GM19240 (cell line): ENCODE data around the gene SH3RF3.

ENCODE experiments used
- DNase-seq: peaks from one replicate; pipeline ENCODE4 v3.0.0; 2011; ENCODE audit warnings: low spot score; ENCODE audit not compliant: insufficient read length

Gene SH3RF3

DNA sequence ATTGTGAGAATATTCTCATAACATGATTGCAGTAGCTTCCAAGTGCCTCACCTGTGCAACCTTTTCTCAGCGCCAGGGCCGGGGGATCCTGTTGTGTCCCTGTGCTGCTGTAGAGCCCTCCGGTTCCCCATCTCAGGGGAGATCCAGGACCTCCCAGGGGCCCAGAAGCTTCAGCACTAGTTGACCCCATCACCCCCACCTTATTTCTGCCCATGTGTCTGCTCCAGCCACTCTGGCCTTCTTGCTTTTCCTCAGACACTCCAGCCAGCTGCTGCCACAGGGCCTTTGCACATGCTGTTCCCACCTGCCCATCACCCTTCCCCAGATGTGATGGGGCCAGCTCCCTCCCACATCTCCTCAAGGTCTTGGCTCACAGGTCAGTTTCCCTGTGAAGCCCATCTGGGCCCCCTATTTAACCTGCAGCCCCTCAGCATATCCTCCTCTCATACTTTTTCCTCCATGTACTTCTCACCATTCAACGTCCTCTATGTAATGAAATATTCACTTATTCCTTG is 258.3 kb downstream of the SH3RF3 start:
- no peak for DNase-seq

GRCh38 chr2:109387778-109388469 is 258.9 kb downstream of the SH3RF3 start:
- no peak for DNase-seq

DNA sequence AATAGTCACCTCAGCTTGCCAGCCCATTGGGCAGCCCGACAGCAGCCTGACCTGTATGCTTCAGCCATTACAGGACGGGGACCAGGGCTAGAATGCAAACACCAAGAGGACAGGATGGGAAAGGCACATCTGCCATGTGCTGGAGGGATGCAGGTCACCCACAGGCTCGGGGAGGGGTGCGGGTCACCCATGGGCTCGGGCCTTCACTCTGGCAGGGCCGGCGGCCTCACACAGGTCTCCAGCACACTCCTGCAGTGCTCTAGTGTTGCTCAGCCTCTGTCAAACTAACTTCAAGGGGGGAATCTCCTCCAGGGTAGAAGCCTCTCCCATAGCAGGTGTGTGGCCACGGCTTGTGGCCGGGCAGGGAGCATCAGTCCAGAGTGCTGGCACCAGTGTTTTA is 262.2 kb downstream of the SH3RF3 start:
- DNase-seq: no peak

- no peak for DNase-seq
Measured at GRCh38 chr2:109392140-109392539, 263.1 kb downstream of the SH3RF3 start.

DNA sequence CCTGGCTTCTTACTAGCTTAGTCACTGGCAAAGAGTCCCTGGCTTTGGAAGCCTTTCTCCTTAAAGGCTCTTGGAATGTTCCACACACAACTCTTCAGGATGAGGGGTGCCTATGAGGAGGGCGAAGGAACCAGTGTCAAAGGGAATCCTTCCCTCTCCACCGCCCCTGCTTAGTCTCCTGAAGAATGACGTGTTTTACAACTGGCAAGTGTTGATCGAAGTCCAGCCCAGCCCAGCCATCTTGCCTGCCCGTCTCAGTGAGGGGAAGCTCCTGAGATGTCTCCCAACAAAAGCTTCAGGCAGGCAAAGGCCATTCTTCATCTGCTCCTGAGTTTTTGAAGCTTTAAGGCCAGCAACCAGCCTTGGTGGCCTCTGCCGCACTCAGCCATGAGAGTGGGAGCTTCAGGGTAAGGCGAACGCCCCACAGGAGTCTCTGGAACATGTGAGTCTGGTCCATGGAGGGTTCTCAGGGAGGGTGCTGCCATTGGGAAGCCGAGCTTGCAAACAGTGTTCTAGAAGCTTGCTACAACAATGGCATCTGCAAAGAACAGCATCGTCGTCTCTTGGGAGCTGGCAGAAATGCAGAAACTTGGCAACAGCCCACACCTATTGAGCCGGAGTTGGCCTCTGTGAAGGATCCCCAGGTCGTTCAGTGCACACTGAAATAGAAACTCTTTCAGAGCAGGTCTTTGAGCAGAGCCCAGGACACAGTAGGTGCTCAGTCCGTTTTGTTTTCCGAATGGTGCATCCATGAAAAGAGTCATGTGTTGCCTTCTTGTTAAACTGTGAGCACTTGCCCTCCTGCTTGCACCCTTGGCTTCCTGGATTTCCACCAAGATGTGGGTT is 264.0 kb downstream of the SH3RF3 start:
- DNase-seq: no peak

DNA sequence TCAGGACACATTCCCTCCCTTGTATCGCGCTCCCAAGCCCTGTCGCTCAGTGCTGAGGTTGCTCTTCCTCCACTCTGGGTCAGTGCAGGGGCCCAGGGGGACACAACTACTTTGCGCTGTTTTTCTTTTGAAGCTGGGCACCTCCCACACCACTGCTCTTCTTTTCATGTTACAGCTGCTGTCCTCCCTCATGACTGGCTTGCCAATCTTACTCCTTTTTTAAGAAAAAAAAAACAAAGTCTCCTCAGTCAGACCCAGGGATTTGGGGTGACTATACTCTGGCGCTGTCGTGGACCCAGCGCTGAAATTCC is 264.6 kb downstream of the SH3RF3 start:
- no peak for DNase-seq

GRCh38 chr2:109395494-109396201 is 266.6 kb downstream of the SH3RF3 start:
- DNase-seq: no peak

DNA sequence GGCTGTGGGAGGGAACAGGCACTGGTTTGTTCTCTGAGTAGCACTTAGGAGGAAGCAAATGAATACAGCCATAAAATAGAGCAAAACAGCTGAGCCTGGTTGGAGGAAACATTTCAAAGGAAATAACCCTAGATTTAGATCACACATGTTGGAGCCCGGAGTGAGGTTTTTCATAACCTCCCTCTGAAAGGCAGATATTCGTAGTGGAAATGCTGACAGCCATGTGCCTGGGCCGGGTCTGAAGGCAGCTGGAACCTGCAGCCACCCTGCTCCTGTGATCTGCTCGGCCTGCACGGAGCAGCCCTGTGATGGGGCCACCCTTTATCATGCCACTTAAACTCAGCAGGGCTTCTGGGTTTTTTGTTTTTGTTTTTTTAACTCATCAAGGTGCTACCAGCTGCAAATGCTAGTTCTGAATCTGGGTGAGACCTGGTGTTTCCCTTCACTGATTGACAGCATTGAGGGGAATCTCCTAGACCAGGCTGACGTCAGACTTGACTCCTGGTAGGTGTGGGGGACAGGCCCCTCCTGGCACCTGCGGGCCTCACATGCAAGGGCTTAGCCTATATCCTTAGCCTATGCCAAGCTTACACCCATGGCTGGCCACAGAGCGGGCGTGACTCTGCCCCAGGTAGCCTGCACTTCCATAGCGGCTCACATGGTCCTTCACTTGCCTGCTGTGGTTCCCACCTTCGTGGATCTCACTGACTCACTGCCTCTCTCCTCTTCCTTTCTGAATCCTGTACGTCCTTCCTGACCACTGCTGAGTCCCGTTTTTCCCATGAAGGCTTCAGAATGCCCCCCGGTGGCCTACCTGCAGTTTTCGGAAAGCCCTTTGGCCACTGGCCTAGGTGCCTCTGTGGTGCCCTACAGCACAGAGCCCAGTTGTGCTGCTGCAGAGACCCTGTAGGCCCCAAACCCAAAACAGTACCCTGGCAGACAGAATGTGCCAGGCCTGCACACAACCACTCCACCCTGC is 267.5 kb downstream of the SH3RF3 start:
- no peak for DNase-seq

GRCh38 chr2:109397893-109398292 is 268.9 kb downstream of the SH3RF3 start:
- no peak for DNase-seq

GRCh38 chr2:109398366-109399015 is 269.5 kb downstream of the SH3RF3 start:
- no peak for DNase-seq

DNA sequence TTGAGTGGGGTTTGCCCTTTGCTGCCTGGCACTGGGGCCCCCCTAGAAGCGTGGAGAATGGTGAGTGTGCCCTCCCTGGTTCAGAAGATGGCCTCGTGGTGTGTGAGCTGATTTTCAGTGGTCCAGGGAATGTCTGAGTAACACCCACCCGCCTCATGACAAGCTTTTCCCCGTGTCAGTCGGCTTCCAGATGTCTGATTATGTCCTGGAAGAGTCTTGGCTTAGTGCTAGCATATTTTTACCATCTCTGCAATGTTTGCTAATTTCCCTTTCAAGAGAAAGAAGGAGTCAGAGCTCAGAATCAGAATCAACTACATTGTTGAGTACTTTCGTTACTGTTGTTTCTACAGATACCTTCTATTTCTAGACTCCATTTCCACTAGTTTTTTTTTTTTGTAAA is 270.1 kb downstream of the SH3RF3 start:
- no peak for DNase-seq

DNA sequence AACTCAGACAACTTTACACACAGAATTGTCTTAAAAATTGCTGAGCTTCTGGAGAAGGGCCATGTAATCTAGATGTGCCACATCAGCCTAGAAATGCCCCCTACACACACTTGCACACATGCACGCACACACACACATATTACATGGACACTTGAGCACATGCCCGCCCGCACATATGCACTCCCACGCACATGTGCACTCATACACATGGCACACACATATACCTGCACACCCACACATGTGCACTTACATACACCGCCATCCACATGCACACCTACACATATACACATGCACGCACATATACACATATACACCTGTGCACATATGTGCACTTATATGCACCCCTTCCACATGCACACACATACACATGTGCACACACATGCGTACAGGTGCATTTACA is 271.1 kb downstream of the SH3RF3 start:
- DNase-seq: no peak

- DNase-seq: no peak
Measured at GRCh38 chr2:109401370-109401769, 272.4 kb downstream of the SH3RF3 start.

DNA sequence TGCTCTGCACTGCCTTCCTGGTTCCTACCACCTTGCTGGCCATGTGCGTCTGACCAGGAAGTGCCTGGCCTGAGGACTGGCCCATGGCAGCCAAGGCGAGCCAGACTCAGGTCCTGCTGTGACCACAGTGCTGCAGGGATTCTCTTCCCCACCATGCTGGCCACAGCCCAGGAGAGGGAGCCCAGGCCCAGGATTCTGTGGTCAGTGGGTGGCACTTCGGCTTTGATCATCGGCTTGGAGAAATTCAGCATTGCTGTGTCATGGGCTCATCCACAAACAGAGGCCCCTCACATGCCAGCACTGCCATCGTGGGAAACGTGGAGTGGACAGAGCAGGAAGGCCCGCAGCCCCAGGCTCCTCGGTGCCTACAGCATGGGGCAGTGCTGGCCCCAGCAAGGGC is 273.2 kb downstream of the SH3RF3 start:
- no peak for DNase-seq

DNA sequence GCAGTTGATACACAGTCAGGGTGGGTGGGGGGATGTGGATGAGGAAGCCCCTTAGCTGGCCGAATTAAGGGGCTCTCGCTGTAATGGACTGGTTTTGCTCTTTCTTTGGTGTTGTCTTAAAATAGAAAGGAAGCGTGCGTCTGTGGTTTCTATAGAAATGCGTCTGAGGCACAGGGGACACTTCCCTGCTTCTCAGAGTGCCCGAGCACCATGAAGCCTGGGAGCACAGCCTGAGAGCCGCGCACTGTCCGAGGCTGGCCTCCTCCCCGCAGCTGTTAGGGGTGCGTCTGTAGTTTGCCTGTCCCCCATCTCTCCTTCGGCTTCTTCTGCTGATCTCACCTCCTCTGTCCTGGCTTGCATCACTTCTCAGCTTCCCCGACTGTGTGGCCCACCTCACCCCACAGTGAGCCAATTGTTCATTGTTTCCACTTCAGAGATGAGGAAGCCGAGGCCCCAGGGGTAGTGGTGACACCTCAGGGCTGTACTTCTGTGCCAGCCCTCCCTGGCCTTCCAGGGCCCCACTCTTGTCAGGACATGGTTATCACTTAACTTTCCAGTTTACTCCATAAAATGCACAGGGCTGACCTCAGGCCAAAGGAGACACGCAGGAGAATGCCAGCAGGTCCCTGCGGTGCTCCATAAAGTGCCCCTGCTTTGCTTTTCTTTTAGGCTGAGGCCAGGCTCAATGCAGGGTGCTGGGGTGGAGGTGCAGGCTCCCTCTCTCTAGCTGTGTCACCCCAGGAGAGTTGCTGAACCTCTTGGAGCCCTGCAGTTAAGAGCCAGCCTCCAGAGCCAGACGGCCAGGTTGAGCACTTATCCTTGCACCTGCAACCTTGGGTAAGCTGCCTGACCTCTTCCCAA is 274.2 kb downstream of the SH3RF3 start:
- no peak for DNase-seq

DNA sequence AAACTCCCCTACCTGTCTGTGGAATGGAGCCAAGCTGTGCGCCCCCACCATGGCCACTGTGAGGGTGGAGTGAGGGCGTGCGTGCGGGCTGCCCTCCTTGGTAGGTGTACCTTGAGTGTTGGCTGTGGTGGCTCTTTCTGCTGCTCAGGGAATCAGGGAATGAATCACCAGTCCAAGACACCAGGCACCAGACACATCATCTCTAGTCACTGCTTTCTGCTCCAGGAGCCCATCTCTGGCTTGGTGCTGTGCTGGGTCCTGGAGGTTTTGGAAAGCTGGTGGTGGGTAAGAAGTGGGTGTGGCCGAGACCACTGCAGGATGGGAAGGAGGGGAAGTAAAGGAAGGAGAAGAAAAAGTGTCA is 274.8 kb downstream of the SH3RF3 start:
- no peak for DNase-seq

DNA sequence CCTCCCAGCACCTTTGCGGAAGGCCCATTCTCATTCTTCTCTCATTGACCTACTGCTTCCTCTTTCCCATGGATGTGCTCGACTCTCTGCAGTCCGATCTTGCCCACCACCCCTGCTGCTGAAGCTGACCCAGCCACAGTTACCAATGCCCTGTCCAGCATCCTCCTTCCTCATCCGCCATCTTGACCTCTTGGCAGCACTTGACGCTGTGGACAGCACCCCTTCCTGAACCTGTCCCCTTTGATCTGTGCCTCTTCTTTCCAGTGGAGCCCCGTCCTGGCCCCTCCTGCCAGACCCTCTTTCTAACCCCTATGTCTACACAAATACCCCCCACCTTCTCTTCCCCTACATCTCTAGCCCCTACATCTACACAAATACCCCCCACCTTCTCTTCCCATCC is 275.7 kb downstream of the SH3RF3 start:
- no peak for DNase-seq

- DNase-seq: no peak
Measured at GRCh38 chr2:109405873-109406272, 276.9 kb downstream of the SH3RF3 start.

GRCh38 chr2:109406301-109406700 is 277.3 kb downstream of the SH3RF3 start:
- no peak for DNase-seq
